Stimulated activated CD4-positive, alpha-beta T cell treated with anti-CD3 and anti-CD28 coated beads, Interleukin-15, amount 100 ng/mL, for 48 hours (primary cell): ENCODE results near the gene ZNF354C.

ENCODE experiments used
- DNase-seq, 2 donors: peaks; one replicate each; pipeline ENCODE4 v3.0.0-alpha.2; 2020; ENCODE audit warnings: low read depth in 2 of 2

The ZNF354C gene

GRCh38 chr5:179127136-179128040 lies 67.2 kb downstream of the ZNF354C start:
- no peak for DNase-seq

GRCh38 chr5:179128041-179128365 lies 67.8 kb downstream of the ZNF354C start:
- DNase-seq: no peak

GRCh38 chr5:179128976-179129375 lies 68.8 kb downstream of the ZNF354C start:
- DNase-seq: no peak

GRCh38 chr5:179129607-179130071 lies 69.5 kb downstream of the ZNF354C start:
- DNase-seq: no peak

GRCh38 chr5:179130101-179130681 lies 70.0 kb downstream of the ZNF354C start:
- DNase-seq: no peak

- DNase-seq: no peak
These were observed 71.2 kb downstream of the ZNF354C start for GRCh38 chr5:179131321-179131835.

GRCh38 chr5:179131886-179132585 lies 71.9 kb downstream of the ZNF354C start:
- no peak for DNase-seq

- no peak for DNase-seq
These were observed 72.6 kb downstream of the ZNF354C start for GRCh38 chr5:179132586-179133355.
